B cell (primary cell): ENCODE data around the gene ZNRF4.
"Not testable (repeated sequence)": the region's sequence is repeated elsewhere in the genome, so short reads cannot be mapped to it uniquely, and the experiment has no call there.

Source experiments
- CTCF ChIP-seq: fragments of 200-600 bp; IDR thresholded peaks from one replicate; pipeline ENCODE4 v1.8.0; 2022; ENCODE audit warnings: antibody characterized with exemption, mild to moderate bottlenecking
- EZH2 ChIP-seq: IDR thresholded peaks from 2 replicates; pipeline ENCODE4 v1.6.1; 2012; ENCODE audit warnings: borderline replicate concordance, low read depth, mild to moderate bottlenecking, moderate library complexity, low read length; ENCODE audit not compliant: insufficient read depth, poor library complexity, severe bottlenecking

DNA sequence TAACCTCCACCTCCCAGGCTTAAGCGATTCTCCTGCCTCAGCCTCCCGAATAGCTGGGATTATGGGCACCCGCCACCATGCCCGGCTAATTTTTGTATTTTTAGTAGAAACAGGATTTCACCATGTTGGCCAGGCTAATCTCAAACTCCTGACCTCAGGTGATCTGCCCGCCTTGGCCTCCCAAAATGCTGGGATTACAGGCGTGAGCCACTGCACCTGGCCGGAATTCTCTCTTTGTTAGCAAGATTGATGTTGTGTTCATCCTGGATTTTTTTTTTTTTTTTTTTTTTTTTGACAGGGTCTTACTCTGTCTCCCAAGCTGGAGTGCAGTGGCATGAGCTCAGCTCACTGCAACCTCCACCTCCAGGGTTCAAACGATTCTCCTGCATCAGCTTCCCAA lies 16.5 kb upstream of the ZNRF4 start:
- TF ChIP-seq EZH2, CTCF: not testable (repeated sequence)
